TTC549 (cell line): ENCODE measurements around the gene ADH4.
"Not testable (repeated sequence)": the region's sequence is repeated elsewhere in the genome, so short reads cannot be mapped to it uniquely, and the experiment has no call there.

Experiments used
- FAIRE-seq: peaks from 2 replicates; lab custom pipeline; 2012; peaks lifted over from hg19 to GRCh38; lab: Jason Lieb, UNC

Gene ADH4

DNA sequence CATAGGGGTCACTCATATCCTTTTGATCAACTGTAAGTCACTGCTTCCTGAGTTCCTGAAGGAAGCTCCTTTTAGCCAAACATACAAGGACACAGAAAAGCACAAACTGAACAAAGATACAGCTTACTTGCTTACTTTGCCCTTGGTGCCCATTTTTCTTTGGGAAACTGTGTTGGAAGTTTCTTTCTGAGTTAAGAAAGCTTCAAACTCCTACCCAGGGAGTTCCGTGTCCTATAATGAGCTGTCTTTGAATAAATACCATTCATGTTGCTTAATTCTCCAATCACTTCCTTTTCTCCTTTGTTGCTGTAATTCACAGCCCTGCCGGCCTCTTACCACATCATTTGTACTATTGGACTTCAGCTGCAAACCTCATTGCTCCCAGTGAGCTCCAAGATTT is at the start of gene ADH4:
TSS of gene ADH4 (minus strand) at position 228 of the 400 bp plus-strand sequence. CDS start at position 153, 75 bp downstream.
- no peak for FAIRE-seq

DNA sequence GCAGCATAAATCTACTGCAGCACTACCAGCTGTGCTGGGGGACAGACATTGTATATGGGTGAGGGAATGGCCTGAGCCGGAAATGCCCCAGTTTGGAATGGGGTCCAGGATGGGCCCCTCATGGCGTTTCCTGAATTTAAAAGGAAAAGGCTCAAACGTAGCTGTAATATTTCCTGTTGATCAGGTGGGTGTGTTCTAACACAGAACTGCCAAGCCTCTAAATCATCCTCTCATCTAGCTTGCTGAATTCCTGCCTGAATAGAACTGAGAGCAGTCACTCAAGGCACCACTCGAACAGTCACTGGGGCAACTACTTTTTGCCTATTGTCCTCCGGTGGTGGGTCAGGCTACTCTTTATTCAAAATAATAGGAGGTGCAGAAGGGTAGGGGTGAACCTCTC is 46.2 kb upstream of the ADH4 start:
- FAIRE-seq, result no peak

DNA sequence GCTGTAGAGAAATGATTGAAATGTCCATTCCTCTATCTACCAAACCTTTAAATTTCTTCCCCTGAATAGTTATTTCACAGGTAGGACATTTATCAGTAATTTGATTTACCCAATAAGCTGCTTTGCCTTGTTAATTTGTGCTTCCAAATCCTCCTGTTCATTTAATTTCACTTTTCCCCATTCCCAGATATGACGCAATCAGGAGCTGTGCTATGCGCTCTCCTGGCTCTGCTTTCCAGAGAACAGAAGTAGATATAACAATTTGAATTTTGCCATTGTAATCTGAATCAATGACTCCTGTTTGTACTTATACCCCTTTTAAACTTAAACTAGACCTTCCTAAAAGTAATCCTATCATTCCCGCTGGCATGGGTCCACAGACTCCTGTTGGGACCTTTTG is 45.8 kb upstream of the ADH4 start:
- FAIRE-seq, result not testable (repeated sequence)

DNA sequence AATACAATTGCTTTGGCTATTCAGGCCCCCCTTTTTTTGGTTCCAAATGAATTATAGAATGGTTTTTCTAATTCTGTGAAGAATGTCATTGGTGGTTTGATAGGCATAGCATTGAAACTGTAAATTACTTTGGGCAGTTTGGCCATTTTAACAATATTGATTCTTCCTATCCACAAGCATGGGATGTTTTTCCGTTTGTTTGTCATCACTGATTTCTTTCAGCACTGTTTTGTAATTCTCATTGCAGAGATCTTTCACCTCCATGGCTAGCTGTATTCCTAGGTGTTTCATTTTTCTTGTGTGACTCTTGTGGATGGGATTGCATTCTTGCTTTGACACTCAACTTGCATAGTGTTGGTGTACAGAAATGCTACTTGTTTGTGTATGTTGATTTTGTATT is 41.9 kb upstream of the ADH4 start:
- no peak for FAIRE-seq

DNA sequence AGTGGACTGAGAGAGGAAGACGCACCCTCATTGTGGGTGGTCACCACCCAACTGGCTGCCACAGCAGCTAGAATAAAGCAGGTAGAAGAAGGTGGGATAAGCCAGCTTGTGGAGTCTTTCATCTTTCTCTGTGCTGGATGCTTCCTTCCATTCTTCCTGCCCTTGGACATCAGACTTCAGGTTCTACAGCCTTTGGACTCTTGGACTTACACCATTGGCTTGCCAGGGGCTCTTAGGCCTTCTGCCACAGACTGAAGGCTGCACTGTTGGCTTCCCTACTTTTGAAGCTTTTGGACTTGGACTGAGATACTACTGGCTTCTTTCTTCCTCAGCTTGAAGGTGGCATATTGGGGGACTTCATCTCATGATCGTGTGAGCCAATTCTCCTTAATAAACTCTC is 41.5 kb upstream of the ADH4 start:
- FAIRE-seq, result no peak

DNA sequence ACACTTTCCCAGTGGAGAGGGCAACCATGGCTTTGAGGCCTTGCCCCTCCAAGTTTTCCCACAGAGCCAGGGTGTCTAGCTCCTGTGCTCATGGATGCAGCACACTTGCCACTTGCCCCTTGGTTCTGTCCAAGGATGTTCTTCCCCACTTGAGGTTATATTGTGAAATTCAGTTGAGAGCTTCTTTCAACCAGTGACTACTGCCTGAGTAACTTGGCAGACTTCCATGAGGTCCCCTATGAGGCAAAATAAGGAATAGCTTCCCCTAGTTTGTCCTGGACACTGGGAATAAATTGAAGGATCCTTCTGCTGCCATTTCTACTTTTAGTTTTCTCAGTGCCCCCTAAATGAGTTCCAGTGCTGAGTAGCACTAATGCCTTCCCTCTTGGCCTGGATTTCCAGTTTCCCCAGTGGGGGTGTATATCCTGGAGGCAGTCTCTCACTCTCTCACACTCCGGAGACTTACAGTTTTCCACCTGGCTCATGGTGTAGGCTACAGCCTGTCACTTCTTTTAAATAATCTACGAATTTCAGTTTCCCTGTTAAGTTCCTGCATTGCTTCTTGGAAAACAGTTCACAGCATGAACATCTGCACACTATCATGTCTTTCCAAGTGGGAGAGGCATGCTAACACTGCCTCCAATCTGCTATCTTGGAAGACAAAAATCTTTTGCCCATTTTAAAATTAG is 36.4 kb upstream of the ADH4 start:
- no peak for FAIRE-seq

DNA sequence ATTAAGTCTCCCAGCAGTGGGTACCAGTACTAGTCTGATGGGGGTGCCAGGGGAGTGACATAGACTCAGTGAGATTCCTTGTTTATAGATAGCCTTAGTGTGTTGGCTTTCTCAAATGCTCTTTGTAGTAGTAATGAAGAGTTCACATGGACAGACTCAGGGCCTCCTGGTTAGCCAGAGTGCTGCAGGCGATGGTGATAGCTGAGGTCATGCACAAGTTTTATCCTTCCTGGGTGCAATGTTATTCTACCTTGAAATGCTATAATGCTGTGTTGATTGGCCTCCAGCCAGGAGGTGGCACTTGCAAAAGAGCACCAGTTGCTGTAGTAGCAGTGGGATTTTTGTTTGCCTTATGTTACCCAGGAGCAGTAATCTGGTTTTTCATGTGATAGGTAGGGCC is 35.5 kb upstream of the ADH4 start:
- FAIRE-seq, result no peak

DNA sequence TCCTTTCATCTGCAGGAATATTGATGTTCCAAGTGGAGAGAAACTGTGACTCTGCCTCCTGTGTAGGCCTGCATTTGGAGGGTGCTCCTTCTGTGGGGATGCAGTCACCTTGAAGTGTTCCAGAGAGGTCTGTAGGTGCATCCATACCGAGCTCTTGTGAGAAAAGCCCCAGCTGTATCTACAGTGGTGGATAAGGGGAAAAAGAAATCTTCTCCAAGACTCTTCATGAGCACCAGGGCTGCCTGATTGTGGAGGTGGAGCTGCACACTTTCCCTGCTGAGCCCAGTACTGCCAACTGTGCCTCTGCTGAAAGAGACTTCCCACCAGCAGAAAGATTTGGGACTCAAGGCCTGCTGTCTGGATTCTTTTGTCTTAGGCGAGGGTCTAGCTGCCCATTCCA is 35.1 kb upstream of the ADH4 start:
- FAIRE-seq, result no peak

DNA sequence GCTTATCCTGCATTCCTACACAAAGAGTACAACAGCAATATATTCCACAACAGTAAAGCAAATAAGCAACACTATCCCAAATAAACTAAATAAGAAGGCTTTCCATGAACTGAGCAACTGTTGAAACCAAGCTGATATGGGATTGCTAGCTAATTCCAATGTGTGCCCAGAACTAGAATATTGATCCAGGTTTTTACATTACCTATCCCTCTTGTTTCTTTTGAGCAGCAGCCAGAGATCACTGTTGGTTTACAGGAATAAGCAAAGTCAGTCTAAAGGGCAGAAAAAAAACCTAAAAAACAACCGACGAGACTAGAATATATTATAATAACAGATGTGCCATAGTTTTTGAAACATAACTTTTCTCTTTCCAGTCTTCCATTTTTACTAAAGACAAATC is 22.4 kb upstream of the ADH4 start:
- FAIRE-seq, result no peak

DNA sequence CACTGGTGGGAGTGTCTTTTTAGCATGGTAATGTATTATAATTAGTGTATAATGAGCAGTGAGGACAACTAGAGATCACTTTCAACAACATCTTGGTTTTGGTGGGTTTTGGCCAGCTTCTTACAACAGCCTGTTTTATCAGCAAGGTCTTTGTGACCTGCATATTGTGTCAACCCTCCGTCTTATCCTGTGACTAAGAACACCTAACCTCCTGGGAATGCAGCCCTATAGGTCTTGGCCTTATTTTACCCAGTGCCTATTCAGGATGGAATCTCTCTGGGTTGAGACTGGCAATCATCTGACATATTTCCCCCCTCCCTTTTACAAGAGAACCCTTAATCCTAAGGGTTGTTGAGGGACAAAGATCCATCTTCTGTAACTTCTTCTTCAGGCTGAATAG is 21.9 kb upstream of the ADH4 start:
- no peak for FAIRE-seq

DNA sequence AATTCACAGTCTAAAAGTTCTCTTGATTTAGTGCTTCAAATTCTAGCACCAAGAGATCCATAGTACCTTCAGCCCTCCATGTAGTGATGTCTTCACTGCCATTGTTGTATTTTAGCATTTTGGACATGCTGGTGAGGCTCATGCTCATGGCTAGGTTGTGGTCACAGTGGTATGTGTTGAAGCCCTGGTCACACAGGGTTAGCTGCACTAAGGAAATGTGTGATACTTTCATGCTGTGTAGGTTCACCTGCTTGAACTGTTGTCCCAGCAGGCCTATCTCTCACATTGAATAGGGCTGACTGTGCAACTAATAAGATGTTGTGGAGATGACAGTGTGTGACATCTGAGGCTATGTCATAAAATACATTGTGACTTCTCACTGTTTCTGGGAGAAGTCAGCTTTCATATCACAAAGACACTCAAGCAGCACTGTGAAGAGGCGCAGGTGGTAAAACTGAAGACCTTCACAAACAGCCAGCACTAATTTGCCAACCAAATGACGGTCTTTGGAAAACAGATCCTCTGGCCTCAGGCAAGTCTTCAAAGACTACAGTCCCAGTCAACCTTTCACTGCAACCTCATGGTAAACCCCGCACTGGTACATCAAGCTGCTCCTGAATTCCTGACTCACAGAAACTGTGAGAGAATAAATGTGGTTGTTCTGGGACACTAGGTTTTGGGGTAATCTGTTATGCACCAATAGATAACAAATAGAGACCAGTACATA is 17.4 kb upstream of the ADH4 start:
- no peak for FAIRE-seq

DNA sequence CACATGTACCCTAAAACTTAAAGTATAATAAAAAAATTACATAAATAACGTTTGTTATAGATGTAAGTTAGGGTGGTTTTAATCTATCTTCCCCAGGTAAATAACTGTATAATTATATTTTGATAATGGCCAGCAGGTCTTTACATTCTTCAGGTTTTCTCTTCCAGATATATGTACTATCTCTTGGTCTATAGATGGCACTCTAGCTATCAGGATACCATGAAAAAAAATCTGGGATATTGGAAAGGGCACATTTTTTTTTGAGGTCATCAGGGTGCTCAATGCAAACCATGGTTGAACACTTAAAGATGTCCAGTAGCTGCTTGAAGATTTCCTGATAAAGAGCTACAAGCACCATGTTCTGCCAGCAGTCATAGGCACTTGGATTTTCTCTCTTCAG is 15.6 kb upstream of the ADH4 start:
- FAIRE-seq, result no peak

DNA sequence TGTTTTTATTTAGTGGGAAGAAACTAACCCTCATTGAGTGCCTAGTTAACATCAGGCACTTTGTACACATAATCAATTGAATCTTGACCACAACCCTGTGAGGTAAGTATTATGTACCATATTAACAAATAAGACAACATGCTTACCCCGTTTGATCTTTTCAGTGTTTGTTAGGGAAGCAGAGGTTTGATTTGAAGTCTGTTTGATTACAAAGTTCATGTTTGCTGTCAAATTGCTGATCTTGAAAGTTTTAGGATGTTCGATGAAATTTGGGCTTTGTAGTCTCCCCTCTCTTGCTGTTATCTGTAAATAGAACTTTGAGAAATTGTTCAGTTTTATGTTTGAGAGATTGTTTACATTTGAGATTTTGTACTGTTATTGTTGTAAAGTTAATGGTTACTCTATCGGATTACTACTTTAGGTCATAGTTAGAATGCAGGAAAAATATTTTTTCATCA is 13.4 kb upstream of the ADH4 start:
- no peak for FAIRE-seq

DNA sequence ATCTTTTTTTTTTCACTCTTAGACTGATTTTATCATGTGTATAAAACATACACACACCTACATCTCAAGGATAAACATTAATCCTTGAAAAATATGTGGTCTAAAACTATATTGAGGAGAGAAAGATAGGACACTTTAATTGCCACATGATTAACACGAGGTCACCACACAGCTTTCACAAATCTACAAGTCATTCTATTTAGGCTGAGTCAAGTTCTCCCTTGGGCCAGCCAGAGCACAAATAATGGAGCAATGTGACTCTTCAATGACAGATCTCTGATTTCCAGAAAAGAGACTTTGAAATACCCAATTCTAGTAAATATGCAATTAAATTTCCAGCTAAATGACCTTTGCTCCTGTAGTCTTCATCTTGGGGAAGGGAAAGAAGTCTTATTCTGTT is 12.9 kb upstream of the ADH4 start:
- no peak for FAIRE-seq

DNA sequence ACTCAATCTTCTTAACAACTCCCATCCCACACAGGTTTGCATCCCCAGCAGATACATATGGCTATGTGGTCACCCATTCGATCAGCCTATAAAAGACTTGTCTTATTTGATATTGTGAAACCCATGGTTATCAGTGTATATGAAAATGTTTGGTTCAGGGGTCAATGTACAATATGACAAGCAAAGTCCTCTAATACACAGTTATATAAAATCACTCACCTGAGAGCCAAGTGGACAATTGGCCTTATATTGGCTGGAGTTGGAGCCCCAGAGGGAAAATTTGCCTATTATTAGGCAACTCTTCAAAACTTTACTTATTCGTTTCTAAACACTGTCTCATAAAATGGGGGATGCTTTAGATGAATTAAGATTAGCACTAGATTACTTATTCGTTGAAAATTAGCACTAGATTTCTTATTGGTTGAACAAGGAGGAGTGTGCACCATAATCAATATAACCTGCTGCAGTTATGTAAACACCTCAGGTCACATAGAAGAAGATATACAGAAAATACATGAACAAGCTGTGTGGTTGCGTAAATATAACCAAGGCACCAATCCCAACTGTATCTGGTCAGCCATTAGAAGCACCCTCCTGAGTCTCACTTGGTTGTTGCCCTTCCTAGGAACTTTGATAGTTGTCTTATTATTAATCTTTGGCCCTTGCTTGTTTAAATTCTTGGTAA is 10.7 kb upstream of the ADH4 start:
- no peak for FAIRE-seq

DNA sequence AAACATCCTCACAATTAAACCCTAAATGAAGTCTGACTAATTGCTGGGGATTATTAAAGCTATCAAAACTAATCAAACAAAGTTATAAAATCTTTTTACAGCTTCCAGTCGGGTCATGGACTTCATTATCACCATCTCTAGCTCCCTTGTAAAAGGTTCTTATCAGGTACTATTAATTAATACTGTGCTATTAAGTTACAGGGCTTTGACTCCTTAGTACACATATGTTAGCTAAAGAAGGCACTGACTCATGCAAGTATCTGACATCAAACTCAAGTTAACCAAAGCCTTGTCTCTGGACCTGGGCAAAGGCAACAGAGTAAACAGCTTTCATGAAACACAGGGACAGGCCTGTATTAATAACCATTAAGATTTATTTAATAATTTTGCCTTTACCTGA is 7.9 kb upstream of the ADH4 start:
- no peak for FAIRE-seq

DNA sequence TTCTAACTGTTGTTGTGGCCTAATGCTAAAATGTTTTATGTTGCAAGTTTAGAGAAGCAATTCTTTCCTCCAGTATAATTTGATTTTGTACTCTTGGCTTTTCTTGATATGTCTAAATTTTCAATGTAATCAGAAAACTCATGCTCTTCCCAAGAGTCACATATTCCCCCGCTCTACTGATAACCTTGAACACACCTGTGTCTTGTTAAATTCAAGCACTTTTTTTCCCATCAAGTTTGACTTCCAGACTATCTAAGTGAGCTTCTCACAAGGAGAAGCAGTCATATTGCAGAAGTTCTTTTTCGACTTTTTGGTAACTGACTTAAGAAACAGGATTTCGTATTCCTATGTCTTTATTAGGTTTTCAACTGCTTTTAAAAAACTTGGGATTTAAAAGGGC is 7.4 kb upstream of the ADH4 start:
- no peak for FAIRE-seq

DNA sequence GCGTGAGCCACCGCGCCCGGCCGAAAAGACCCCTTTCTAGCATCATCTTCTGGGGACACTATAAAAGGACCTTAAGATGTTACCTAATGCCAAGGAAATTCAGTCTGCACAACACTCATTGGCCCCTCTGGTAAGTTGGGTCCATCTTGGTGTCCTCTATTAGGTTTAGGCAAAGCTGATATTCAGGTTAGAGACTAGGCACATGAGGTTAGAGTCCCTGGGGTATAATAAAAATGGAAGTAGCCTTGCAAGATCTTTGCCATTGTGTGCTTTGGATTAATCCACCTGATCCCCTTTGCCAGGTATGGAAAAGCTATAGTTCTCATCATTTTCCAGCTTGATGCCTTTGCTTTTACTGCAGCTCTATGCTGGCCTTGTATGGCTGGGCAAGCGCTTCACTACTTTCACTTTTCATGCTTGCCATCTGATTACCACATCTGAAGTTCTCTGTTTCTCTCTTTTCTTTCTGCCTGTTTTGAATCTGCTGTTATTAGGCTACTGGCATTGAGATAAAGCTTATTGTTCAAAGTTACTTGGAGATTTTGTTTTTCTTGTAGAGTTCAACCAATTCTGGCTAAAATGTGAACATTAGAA is 5.4 kb upstream of the ADH4 start:
- no peak for FAIRE-seq

DNA sequence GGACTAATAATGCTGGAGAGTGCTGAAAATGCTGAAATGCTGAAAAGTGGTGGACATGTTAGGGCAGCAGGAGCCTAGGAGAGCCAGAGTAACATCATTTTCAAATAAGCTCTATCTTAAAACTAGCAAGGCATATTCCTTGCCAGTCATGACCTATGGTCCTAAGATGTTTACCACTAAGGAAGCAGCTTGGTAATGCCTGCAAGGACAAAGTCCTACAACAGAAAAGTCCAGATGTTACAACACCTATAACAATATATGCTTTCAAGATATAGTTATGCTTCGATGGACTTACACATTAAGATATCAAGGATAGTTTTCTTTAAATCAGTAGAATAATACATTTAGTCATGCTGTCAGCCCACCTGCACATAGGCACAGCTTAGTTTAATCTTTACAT is 4.5 kb upstream of the ADH4 start:
- FAIRE-seq, result no peak

DNA sequence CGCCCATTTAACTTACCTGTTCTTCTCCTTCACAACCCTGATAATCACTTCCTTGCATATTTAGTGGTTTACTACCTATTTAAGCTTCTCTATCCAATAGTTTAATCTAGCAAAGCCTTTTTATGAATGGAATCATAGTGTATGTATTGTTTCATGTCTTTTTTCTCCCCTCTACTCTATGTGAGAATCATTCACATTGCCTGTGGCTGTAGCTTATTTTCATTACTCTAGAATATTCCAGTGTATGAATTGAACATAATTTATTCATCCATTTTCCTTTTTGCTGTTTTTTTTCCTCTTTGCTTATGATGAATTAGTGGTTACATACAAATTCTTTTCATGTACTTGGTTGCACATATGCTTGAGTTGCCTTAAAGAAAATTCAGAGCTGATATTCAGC is 490 bp upstream of the ADH4 start:
- no peak for FAIRE-seq

DNA sequence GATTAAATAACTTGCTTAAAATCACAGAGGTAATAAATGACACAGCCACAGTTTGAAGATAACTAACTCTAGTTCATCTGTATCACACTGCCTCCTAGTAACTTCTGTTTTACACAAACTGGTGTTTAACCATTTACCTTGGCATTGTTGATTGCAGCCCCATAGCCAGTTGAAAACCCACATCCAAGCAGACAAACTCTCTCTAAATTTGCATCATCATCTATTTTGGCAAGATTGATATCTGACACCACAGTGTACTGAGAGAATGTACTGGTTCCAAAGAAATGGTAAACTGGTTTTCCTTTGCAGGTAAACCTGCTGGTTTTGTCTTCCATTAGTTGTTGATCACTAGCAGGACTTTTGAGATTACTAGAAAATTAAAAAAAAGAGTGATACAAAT is 7.8 kb downstream of the ADH4 start:
- FAIRE-seq, result no peak

DNA sequence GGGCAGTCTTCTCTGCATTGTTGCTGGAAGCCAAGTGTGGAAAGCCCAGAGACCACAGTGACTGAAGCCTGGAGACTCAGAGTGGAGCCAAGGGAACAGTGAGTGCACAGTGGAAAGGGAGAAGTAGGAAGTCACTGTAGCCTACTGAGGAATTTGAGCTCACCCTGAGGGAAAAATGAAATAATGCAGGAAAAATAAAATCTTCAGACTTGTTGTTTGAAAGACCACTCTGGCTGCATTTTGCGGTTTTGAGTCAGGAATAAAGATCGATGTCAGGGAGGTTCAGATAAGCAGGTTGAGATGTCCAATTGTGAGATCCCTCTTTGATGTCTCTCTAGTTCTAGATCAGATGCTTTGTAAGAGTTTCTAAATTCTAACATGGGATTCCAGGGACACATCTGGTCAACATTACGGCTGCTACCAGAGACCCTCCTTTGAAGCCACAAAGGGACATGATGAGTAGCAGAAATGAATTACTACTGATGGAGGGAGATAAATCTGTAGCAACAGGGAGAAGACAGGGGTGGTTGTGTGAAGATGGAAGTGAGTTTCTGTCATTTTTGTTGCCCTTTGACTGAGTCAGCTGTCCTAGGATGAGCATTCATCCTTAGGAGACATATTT is 8.4 kb downstream of the ADH4 start:
- FAIRE-seq, result no peak

DNA sequence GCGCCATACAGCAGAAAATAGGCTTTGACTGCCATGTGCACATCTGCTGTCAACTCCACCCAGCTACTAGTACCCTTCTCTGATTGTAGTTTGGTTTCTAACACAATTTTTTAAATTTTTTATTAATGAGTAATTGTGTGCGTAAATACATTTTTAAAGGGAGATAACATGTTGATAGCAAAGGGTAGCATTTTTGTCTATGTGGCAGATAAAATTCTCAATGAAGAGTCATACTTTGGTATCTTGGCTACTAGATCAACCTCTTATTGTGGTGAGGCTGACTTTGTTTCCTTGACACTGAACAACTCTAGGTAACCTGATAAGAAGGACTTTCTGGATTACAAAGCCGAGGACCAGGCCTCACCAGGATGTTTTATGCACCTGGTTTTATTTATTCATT is 9.5 kb downstream of the ADH4 start:
- no peak for FAIRE-seq
